ENCODE measurements around the gene BCAS3. TPM values are rescaled to one million over a fixed set of nuclear protein-coding genes. Genes with fewer than 3 reads are reported as not detected.
A peak's percentile ranks its signal among the peaks of the same experiment; 100 is the strongest.

Gene BCAS3
- 14.4 and 23.4 TPM in 2 replicates for total RNA-seq (2021)
- Bru-seq, nascent RNA = percentile 56 among the genes with signal in this experiment
- BruChase-seq, experiment 1, labeled RNA remaining after a 2-hour chase = percentile 60 among the genes with signal in this experiment
- percentile 56 among the genes with signal in this experiment for BruChase-seq, experiment 2, labeled RNA remaining after a 6-hour chase
- long read RNA-seq, full-length matches to known transcripts = 13 of 17 reads
- long read RNA-seq, partial matches to known transcripts = 3 of 17 reads
- long read RNA-seq, other reads (novel, unspliced or antisense) = 1 of 17 reads

DNA sequence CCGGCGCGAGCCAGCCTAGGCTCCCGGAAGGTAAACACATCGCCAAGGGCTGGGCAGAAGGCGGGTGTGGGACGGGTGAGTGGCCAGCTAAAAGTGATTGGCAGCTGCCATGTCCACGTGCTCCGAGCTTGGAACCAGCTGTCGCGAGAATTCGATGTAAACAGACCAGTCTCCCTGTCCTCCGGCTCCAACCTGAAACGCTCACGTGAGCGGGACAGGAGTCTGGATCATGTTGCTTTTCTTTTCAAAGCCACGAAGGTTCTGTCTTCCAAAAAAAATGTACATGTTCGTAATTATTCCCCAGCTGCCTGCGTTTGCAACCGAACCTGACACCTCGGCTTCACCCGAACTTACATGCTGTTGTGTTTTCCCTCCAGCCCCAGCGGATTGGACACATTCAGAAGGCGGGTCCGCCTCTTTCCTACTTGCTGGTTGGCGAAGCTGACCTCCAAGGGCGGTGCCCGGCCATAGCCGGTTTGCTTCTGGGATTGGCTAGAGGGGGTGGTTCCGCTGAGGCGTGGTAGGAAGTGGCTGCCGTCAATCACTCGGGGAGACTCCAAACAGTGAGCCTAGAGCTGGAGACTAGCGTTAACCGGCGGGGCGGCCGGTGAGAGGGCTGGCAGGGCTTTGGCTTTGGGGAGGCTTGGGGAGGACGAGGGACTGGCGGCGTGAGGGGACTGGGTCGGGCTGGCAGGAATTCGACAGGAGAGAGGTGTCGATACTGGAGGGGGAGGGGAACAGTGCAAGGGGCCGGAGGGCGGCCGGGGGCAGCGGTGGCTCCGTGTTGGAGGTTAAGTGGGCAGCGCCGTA, at the start of gene BCAS3:
Gene BCAS3 (plus strand): TSS at position 544 of the 810 bp plus-strand sequence.
- no TSS peak for BruUV-seq (replicated peaks)
- Histone ChIP-seq H3K4me3 (ENCODE audit: low read depth, low read length, poor library complexity, severe bottlenecking) (peak within 1 kb of the TSS; percentile 69), H3K4me1 (ENCODE audit: insufficient read depth, low read length, poor library complexity, severe bottlenecking) (peaks cover 5% of the 10 kb centered on the region), H3K9me3 (ENCODE audit: low read depth, low read length, poor library complexity, severe bottlenecking) (no peaks in the 10 kb centered on the region), H3K27ac (ENCODE audit: low read depth, low read length, poor library complexity, severe bottlenecking) (peak within 1 kb of the TSS; percentile 66), H3K36me3 (ENCODE audit: insufficient read depth, low read length, poor library complexity, severe bottlenecking) (no peaks in the 10 kb centered on the region), H3K27me3 (replicated peaks; ENCODE audit: insufficient read depth, low read depth, low read length, poor library complexity) (no peaks in the 10 kb centered on the region)
- peak; percentile 99 for DNase-seq (ENCODE audit: low spot score)
- intact Hi-C loops (cut with micrococcal nuclease; ENCODE audit: unreplicated experiment) = loop anchor here (10.0 kb wide), 1 partner anchor 73 kb away; the partner anchor contains the start of gene PPM1D
- CTCF ChIA-PET = interaction anchor here (0.6 to 0.7 kb wide), 2 partner anchors 83 to 720 kb away, joined by 3 read pairs; no protein-coding TSS in a partner anchor
- POLR2A ChIA-PET (ENCODE audit: low non-redundant PET) = interaction anchor here (0.5 kb wide), 1 partner anchor 100 kb away, joined by 4 read pairs; no protein-coding TSS in a partner anchor
- TF ChIP-seq, protein P1, sequence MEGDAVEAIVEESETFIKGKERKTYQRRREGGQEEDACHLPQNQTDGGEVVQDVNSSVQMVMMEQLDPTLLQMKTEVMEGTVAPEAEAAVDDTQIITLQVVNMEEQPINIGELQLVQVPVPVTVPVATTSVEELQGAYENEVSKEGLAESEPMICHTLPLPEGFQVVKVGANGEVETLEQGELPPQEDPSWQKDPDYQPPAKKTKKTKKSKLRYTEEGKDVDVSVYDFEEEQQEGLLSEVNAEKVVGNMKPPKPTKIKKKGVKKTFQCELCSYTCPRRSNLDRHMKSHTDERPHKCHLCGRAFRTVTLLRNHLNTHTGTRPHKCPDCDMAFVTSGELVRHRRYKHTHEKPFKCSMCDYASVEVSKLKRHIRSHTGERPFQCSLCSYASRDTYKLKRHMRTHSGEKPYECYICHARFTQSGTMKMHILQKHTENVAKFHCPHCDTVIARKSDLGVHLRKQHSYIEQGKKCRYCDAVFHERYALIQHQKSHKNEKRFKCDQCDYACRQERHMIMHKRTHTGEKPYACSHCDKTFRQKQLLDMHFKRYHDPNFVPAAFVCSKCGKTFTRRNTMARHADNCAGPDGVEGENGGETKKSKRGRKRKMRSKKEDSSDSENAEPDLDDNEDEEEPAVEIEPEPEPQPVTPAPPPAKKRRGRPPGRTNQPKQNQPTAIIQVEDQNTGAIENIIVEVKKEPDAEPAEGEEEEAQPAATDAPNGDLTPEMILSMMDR (conservative IDR thresholded peaks at IDR 0.05; ENCODE audit: low read depth, low read length) = no peak
- no peak for TF ChIP-seq EZH2 (IDR thresholded peaks at IDR 0.05; ENCODE audit: borderline replicate concordance, low read depth, low read length, poor library complexity, severe bottlenecking)

DNA sequence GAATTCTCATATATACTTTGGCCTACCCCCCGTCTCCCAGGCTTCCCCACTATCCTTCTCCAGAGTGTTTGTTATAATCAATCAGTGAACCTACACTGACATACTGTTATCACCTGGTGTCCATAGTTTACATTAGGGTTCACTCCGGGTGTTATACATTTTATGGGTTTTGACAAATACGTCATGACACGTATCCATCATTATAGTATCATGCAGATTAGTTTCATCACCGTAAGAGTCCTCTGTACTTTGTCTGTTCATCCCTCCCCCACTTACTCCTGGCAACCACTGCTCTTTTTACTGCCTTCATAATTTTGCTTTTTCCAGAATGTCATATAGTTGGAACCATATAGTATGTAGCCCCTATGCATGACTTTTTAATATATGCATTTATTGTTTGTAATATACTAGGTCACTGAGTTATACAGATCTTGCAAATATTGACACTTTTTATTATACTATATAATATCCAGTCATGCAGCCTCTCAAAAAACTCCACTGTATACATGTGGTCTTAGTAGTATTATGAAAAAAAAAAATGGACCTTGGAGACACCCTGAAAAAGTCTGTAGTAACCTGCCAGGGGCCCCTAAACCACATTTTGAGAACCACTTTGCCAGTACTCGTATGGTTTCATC, 49.3 kb upstream of the BCAS3 start:
- intact Hi-C loops (cut with micrococcal nuclease; ENCODE audit: unreplicated experiment) = no loop called here
- Histone ChIP-seq H3K36me3 (ENCODE audit: insufficient read depth, low read length, poor library complexity, severe bottlenecking) (peaks cover 4% of the 10 kb centered on the region), H3K27ac (ENCODE audit: low read depth, low read length, poor library complexity, severe bottlenecking) (no peak overlapping the region), H3K4me1 (ENCODE audit: insufficient read depth, low read length, poor library complexity, severe bottlenecking) (no peaks in the 10 kb centered on the region), H3K9me3 (ENCODE audit: low read depth, low read length, poor library complexity, severe bottlenecking) (no peaks in the 10 kb centered on the region), H3K27me3 (replicated peaks; ENCODE audit: insufficient read depth, low read depth, low read length, poor library complexity) (no peaks in the 10 kb centered on the region), H3K4me3 (ENCODE audit: low read depth, low read length, poor library complexity, severe bottlenecking) (no peak overlapping the region)
- no peak for TF ChIP-seq EZH2 (IDR thresholded peaks at IDR 0.05; ENCODE audit: borderline replicate concordance, low read depth, low read length, poor library complexity, severe bottlenecking)
- TF ChIP-seq, protein P1 (conservative IDR thresholded peaks at IDR 0.05; ENCODE audit: low read depth, low read length) = no peak
- DNase-seq (ENCODE audit: low spot score) = no peak
- POLR2A ChIA-PET (ENCODE audit: low non-redundant PET) = no interaction called here
- CTCF ChIA-PET = interaction anchor here (0.7 kb wide), 1 partner anchor 12 kb away, joined by 3 read pairs; no protein-coding TSS in a partner anchor
- BruUV-seq (replicated peaks) = no TSS peak

DNA sequence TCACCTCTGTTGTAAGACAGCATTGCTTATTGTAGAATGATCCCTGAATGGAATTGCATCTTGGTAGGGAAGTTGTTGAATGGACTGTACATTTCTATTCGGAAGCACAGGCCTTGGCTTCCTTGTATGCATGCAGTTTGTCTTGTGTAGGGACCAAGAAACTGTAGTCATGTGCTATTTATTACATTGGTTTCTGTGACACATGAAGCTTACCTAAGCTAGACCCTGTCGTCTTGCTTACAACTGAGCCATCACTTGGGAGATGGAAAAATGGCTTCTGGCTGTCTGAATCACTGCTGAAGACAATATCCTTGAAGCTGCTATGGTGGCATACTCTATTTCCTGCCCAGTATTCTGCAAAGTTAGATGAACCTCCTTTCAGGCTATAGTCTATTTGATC, 48.5 kb upstream of the BCAS3 start:
- Histone ChIP-seq H3K27ac (ENCODE audit: low read depth, low read length, poor library complexity, severe bottlenecking) (no peak overlapping the region), H3K4me3 (ENCODE audit: low read depth, low read length, poor library complexity, severe bottlenecking) (no peak overlapping the region), H3K4me1 (ENCODE audit: insufficient read depth, low read length, poor library complexity, severe bottlenecking) (no peaks in the 10 kb centered on the region), H3K9me3 (ENCODE audit: low read depth, low read length, poor library complexity, severe bottlenecking) (no peaks in the 10 kb centered on the region), H3K36me3 (ENCODE audit: insufficient read depth, low read length, poor library complexity, severe bottlenecking) (peaks cover 4% of the 10 kb centered on the region), H3K27me3 (replicated peaks; ENCODE audit: insufficient read depth, low read depth, low read length, poor library complexity) (no peaks in the 10 kb centered on the region)
- BruUV-seq (replicated peaks) = no TSS peak
- ChIA-PET POLR2A (ENCODE audit: low non-redundant PET) (interaction anchor here (0.7 kb wide), 1 partner anchor 727 kb away, joined by 4 read pairs; no protein-coding TSS in a partner anchor), CTCF (interaction anchor here (0.7 kb wide), 1 partner anchor 12 kb away, joined by 3 read pairs; no protein-coding TSS in a partner anchor)
- intact Hi-C loops (cut with micrococcal nuclease; ENCODE audit: unreplicated experiment) = no loop called here
- no peak for DNase-seq (ENCODE audit: low spot score)
- TF ChIP-seq, protein P1 (conservative IDR thresholded peaks at IDR 0.05; ENCODE audit: low read depth, low read length) = no peak
- no peak for TF ChIP-seq EZH2 (IDR thresholded peaks at IDR 0.05; ENCODE audit: borderline replicate concordance, low read depth, low read length, poor library complexity, severe bottlenecking)

Measured in A673 (cell line).